GM19239 (cell line): ENCODE data around the gene PEX10.

Experiments used
- DNase-seq: peaks from one replicate; pipeline ENCODE4 v3.0.0; 2011; ENCODE audit warnings: low spot score; ENCODE audit not compliant: insufficient read length
- FAIRE-seq: peaks from 2 replicates; lab custom pipeline; 2011; peaks lifted over from hg19 to GRCh38; lab: Jason Lieb, UNC

PEX10 gene

GRCh38 chr1:2427976-2428375 lies 15.6 kb upstream of the PEX10 start:
- DNase-seq (no peak), FAIRE-seq (no peak)

- no peak for FAIRE-seq
- no peak for DNase-seq
Measured at GRCh38 chr1:2427051-2427450, 14.7 kb upstream of the PEX10 start.

GRCh38 chr1:2426540-2426939 lies 14.2 kb upstream of the PEX10 start:
- no peak for FAIRE-seq
- no peak for DNase-seq

- no peak for FAIRE-seq
- no peak for DNase-seq
Measured at GRCh38 chr1:2425892-2426291, 13.5 kb upstream of the PEX10 start.

GRCh38 chr1:2422523-2422922 lies 10.2 kb upstream of the PEX10 start:
- no peak for FAIRE-seq
- no peak for DNase-seq

GRCh38 chr1:2419416-2419815 lies 7.1 kb upstream of the PEX10 start:
- FAIRE-seq (no peak), DNase-seq (no peak)

GRCh38 chr1:2418791-2419320 lies 6.5 kb upstream of the PEX10 start:
- FAIRE-seq (no peak), DNase-seq (no peak)

- DNase-seq (no peak), FAIRE-seq (no peak)
Measured at GRCh38 chr1:2417833-2418225, 5.5 kb upstream of the PEX10 start.

- FAIRE-seq (no peak), DNase-seq (no peak)
Measured at GRCh38 chr1:2417083-2417832, 4.9 kb upstream of the PEX10 start.

GRCh38 chr1:2416403-2416802 lies 4.0 kb upstream of the PEX10 start:
- DNase-seq, result no peak
- no peak for FAIRE-seq

GRCh38 chr1:2415801-2416208 lies 3.4 kb upstream of the PEX10 start:
- DNase-seq, result peak; percentile 68

GRCh38 chr1:2415337-2415736 lies 3.0 kb upstream of the PEX10 start:
- DNase-seq, result no peak
- peak; percentile 26 for FAIRE-seq

More at GRCh38 chr1:2415801-2416208, 3.4 kb upstream of the PEX10 start:
- FAIRE-seq, result peak; percentile 95

GRCh38 chr1:2414297-2414958 lies 2.1 kb upstream of the PEX10 start:
- FAIRE-seq (peak; percentile 78), DNase-seq (peak; percentile 87)

- DNase-seq, result no peak
- FAIRE-seq, result no peak
Measured at GRCh38 chr1:2413495-2414296, 1.3 kb upstream of the PEX10 start.

GRCh38 chr1:2412773-2413494 lies 570 bp upstream of the PEX10 start:
- FAIRE-seq, result peak; percentile 40
- peak; percentile 66 for DNase-seq

- FAIRE-seq (no peak), DNase-seq (no peak)
Measured at GRCh38 chr1:2411801-2412394, 466 bp downstream of the PEX10 start.

- FAIRE-seq (no peak), DNase-seq (no peak)
Measured at GRCh38 chr1:2409745-2410144, 2.6 kb downstream of the PEX10 start.

- no peak for FAIRE-seq
- DNase-seq, result no peak
Measured at GRCh38 chr1:2408859-2409276, 3.5 kb downstream of the PEX10 start.

- FAIRE-seq (no peak), DNase-seq (no peak)
Measured at GRCh38 chr1:2408456-2408855, 3.9 kb downstream of the PEX10 start.

GRCh38 chr1:2407991-2408275 lies 4.4 kb downstream of the PEX10 start:
- FAIRE-seq (no peak), DNase-seq (no peak)
